ENCODE measurements around the gene FAU.

FAU gene

DNA sequence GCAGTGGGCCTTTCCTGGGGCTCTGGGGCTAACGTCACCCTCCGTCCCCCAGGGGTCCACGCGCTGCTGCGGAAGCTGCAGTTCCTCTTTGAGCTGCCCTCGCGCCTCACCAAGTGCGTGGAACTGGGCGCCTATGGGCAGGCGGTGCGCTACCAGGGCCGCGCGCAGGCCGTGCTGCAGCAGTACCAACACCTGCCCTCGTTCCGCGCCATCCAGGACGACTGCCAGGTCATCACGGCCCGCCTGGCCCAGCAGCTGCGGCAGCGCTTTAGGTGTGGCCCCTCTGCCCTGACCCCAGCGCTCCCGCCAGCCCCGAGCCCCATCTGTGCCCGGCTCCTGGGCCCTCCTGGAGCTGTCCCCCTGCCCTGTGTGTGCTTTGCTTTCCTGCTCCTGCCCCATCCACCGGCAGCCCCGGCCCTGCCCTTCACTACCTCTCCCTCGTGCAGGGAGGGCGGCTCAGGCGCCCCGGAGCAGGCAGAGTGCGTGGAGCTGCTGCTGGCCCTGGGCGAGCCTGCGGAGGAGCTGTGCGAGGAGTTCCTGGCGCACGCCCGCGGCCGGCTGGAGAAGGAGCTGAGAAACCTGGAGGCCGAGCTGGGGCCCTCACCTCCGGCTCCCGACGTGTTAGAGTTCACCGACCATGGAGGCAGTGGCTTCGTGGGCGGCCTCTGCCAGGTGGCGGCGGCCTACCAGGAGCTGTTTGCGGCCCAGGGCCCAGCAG is 14.0 kb downstream of the FAU start:
- DNase-seq (ENCODE audit: low spot score), result no peak

DNA sequence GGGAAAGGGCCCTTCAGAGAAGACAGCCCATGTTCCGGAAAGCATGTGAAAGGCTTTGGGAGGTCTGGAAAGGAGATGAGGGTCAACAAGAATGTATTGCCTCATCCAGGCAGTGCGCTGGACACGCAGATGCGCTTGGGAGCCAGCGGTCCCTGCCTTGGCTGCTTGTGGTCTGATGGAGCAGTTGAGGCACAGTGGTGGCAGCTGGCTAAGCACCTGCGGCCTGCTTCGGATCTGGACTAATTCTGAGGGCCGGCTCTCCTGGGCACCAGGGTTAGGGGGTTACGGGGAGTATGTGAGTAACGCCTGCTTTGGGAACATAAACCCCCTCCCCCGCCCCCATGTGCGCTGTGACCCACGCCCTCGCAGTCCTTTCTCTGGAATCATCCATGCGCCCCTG is 14.9 kb downstream of the FAU start:
- DNase-seq (ENCODE audit: low spot score), result no peak

DNA sequence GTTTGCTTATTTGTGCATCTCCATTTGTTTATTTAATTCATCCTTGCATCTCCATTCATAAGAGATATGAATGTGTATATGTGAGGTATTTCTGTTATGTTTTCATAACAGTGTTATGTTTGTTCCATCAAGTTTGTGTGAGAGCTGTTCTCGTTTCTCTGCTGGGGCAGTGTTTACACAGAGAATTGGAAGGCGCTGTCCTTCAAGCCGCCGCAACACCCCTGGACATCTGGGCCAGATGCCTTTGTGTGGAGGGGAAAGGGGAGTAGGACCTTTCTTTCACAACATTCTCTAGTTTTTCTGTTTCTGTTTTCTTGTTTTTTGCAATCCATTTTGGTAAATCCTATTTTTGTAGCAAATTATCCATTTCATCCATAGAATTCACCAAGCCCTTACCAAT is 17.3 kb downstream of the FAU start:
- no peak for DNase-seq (ENCODE audit: low spot score)

- no peak for DNase-seq (ENCODE audit: low spot score)
Observed at GRCh38 chr11:65103476-65103875, 18.5 kb downstream of the FAU start.

DNA sequence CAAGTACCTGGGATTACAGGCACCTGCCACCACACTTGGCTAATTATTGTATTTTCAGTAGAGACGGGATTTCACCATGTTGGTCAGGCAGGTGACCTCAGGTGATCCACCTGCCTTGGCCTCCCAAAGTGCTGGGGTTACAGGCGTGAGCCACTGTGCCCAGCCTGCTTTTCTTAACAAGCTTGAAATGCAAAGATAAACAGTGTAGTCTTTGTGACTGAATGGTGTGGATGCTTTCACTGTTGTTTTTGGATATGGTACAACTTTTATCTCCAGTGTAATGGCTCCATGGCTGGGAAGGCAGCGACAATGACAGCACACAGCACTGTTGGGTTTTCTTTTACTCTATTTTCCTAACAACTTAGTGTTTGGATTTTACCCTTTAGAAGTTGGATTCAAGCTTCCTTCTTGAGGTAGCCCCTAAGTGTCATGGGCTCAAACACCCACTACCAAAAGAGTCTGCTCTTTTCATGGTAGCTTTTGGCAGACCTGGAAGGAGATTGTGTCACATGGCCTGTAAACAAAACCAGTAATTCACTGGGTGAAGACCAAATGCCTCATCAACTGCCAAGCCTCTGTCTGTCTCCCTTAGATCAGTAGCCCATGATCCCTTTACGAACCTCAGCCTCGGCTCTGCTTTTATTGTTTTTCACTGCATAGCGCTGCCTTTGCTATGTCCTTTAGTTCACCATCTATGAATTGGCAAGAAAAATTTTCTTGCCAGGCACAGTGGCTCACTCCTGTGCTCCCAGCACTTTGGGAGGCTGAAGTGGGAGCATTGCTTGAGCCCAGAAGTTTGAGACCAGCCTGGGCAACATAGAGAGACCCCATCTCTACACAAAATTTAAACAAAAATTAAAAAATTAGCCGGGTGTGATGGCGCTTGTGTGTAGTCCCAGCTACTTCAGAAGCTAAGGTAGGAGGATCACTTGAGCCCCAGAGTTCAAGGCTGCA is 19.5 kb downstream of the FAU start:
- no peak for DNase-seq (ENCODE audit: low spot score)

- DNase-seq (ENCODE audit: low spot score), result no peak
Observed at GRCh38 chr11:65100674-65101350, 21.1 kb downstream of the FAU start.

DNA sequence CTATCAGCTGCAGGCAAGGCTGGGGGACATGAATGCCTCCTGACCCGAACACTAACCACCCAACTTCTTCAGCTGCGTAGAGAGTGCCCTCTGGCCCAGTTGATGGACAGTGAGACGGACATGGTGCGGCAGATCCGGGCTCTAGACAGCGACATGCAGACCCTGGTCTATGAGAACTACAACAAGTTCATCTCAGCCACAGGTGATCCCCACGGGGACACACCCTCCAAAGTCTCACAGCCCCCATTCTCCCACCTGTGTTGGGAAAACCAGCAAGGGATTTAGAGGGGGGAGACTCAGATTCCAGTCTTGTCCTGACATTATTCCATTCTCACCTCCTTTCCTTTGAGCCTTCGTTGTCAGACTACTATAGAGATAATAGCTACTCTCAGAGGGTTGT is 25.0 kb downstream of the FAU start:
- DNase-seq (ENCODE audit: low spot score), result no peak

- peak; percentile 86 for DNase-seq (ENCODE audit: low spot score)
Observed at GRCh38 chr11:65095974-65096806, 25.7 kb downstream of the FAU start, which contains the start of gene VPS51. Gene VPS51, plus strand, starts transcription at chr11:65096214. Its CDS starts 37 bp downstream, at chr11:65096251.

GRCh38 chr11:65095427-65095826 is 26.5 kb downstream of the FAU start:
- no peak for DNase-seq (ENCODE audit: low spot score)

- no peak for DNase-seq (ENCODE audit: low spot score)
Observed at GRCh38 chr11:65090628-65091027, 31.3 kb downstream of the FAU start.

DNA sequence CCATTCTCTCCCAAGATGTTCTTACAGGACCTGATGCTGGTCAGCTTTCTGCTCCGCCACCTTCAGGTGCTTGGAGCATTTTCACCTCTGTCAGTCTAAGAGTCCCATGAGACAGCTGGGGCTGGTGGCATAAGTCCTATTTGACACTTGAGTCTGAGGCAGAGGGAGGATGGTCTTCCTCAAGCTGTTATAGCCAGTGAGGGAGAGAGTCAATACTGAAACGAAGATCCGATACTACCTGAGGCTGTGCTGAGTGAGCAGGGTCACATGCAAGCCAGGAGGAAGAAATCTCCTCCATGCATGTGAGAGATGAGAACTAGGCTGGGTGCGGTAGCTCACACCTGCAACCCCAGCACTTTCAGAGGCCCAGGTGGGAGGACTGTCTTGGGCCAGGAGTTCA is 32.3 kb downstream of the FAU start:
- no peak for DNase-seq (ENCODE audit: low spot score)

- no peak for DNase-seq (ENCODE audit: low spot score)
Observed at GRCh38 chr11:65087827-65088226, 34.1 kb downstream of the FAU start.

DNA sequence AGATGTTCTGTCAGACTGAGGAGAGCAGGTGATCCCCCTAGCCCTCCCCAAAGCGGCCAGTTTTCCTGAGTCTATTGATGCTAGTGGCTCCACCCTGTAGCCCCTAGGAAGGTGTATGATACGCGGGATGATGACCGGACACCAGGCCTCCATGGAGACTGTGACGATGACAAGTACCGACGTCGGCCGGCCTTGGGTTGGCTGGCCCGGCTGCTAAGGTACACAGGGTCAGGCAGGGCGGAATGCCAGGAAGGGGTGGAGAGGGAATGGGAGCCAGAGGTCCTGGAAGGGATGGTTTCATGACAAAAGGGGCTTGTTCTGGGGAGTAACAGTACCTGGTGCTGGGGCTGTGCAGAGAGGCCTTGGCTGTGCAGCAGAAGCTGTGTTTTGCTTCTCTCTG is 34.7 kb downstream of the FAU start:
- no peak for DNase-seq (ENCODE audit: low spot score)

DNA sequence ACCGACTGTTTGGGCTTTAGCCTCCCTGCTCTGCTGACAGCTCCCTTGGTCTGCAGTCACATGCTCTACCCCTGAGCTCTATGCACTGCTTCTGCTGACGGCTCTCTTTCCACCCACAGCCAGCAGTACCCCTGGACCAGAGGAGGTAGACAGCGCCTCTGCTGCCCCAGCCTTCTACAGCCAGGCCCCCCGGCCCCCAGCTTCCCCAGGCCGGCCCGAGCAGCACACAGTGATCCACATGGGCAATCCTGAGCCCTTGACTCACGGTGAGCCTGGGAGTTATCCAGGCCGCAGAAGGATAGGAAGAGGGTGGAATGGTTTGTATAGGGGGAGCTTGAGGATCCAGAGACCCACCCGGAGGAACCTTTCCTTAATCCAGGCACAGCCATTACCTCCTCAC is 35.1 kb downstream of the FAU start:
- no peak for DNase-seq (ENCODE audit: low spot score)

DNA sequence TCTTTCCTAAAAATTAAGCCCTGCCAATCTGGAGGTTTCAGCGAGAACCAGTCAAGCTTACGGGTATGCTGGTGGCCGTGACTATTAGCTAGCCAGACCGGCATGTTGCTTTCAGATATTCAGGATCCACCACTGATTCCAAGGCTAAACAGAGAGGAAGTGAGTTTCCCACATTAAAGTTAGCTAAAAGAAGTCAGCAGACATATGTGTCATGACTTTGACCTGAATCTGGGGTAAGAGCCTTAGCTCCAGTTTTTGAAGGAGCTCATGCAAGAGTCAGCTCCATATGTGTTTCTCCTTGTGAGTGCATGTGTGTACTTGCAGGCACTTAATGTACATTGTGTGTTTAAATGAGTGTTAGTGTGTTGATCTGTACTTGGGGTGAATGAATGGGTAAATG is 36.5 kb downstream of the FAU start:
- DNase-seq (ENCODE audit: low spot score), result no peak

- no peak for DNase-seq (ENCODE audit: low spot score)
Observed at GRCh38 chr11:65084598-65085375, 37.1 kb downstream of the FAU start.

- DNase-seq (ENCODE audit: low spot score), result peak; percentile 96
Observed at GRCh38 chr11:65083834-65084597, 37.9 kb downstream of the FAU start, which contains the start of the genes CDCA5 and ZFPL1. Gene CDCA5, minus strand, starts transcription at chr11:65084040. Its CDS starts 62 bp downstream, at chr11:65083978. Gene ZFPL1, plus strand, starts transcription at chr11:65084222. Its CDS starts 477 bp downstream, at chr11:65084699.

GRCh38 chr11:65083134-65083833 is 38.6 kb downstream of the FAU start:
- no peak for DNase-seq (ENCODE audit: low spot score)

DNA sequence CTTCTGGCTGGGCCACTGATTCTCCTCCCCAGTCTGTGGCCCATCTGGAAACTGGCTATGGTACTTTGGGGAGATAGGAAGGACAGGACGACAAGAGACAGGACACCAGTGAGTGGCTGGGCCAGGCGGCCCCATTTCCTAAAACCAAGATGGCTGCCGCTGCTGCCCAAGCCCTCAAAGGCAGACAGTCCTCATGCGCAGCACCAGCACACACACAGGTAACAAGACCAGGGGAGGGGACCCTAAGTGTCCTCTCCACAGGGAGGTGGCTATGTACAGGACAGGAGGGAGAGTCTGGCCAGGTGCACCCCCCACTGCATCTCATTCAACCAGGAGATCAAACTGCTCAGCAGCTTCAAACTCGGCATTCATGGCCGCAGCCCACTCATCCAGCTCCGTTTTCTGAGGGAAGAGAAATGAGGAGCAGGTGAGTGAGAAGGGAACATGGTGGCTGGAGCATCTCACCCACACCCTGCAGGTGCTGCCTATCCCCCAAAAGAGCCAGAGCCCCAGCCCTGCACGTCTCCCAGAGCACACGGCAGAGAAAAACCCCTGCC is 43.1 kb downstream of the FAU start:
- DNase-seq (ENCODE audit: low spot score), result no peak
